Measurements from ENCODE around the gene EXOC6. TPM values are rescaled to one million over a fixed set of nuclear protein-coding genes. Genes with fewer than 3 reads are reported as not detected.
"Not testable (repeated sequence)": the region's sequence is repeated elsewhere in the genome, so short reads cannot be mapped to it uniquely, and the experiment has no call there.

EXOC6 gene
- total and polyA plus RNA-seq, 4 donors: 3.0 to 17.6 (median 10.5) TPM

DNA sequence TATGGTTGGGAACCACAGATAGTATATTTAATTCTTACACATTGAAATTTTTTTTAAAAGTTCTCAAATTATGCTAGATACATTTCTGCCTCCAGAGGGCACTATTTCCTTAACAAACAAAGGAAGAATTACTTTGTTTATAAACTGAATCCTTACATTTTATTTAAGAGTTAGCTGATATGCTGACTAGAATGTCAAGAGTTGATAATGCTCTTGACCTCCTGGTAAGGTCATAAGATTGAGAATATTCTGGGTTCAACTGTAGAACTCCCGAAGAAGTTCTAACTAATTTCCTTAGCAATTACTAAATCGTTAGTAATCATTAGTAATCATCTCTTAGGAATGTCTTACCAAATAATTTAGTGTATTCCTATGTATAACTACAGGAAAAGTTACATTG lies 117.0 kb downstream of the EXOC6 start:
- H3K4me1 ChIP-seq (ENCODE audit: control insufficient read depth in 1 of 2, insufficient read depth in 2 of 2, low read length in 2 of 2): peaks cover 0 to 2% of the 10 kb centered on the region in 2 donors
- intact Hi-C loops (cut with DNase I): loop anchor here (5.0 to 10.0 kb wide), 3 partner anchors 42 to 79 kb away; no protein-coding TSS in a partner anchor
- H3K9me3 ChIP-seq (ENCODE audit: control insufficient read depth, low read length): no peaks in the 10 kb centered on the region
- H3K27ac ChIP-seq (ENCODE audit: low read depth in 1 of 2, low read length in 2 of 2): no peak overlapping the region
- WGBS, 2 donors: 28 to 51% methylated on average over 2 of the region's 2 CpGs
- no peak for ATAC-seq (ENCODE audit: low FRiP score)
- H3K4me3 ChIP-seq (ENCODE audit: low read length in 2 of 2): no peak overlapping the region
- DNase-seq: no peak
- H3K27me3 ChIP-seq (ENCODE audit: control insufficient read depth in 1 of 2, insufficient read depth in 2 of 2, low read length in 1 of 2): no peaks in the 10 kb centered on the region
- H3K36me3 ChIP-seq (ENCODE audit: control insufficient read depth in 1 of 2, insufficient read depth in 2 of 2, low read length in 1 of 2): no peaks in the 10 kb centered on the region

DNA sequence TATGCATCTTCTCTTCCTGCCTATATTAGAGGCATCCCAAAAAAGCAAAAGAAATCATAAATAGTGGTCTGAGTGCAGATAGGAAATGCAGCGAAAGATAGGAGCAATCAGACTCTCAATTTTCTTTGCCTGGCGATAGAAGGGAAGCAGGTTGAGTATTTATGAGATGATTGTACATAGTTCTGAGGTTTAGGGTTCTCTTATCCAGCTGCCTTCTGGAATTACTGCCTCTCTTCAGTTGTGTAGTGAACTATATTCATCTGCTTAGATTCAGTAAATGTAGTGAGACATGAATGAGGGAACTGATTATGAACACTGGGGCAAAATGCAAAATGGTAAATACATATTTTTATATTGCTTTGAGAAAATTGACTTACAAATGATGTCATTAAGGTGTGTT lies 119.3 kb downstream of the EXOC6 start:
- Histone ChIP-seq H3K36me3 (ENCODE audit: control insufficient read depth in 1 of 2, insufficient read depth in 2 of 2, low read length in 1 of 2) (no peaks in the 10 kb centered on the region), H3K27me3 (ENCODE audit: control insufficient read depth in 1 of 2, insufficient read depth in 2 of 2, low read length in 1 of 2) (no peaks in the 10 kb centered on the region), H3K4me1 (ENCODE audit: control insufficient read depth in 1 of 2, insufficient read depth in 2 of 2, low read length in 2 of 2) (peaks cover 0 to 2% of the 10 kb centered on the region in 2 donors), H3K27ac (ENCODE audit: low read depth in 1 of 2, low read length in 2 of 2) (no peak overlapping the region), H3K4me3 (ENCODE audit: low read length in 2 of 2) (no peak overlapping the region), H3K9me3 (ENCODE audit: control insufficient read depth, low read length) (no peaks in the 10 kb centered on the region)
- 96 to 97% methylated on average over 2 of the region's 2 CpGs for WGBS, 2 donors
- no peak for ATAC-seq (ENCODE audit: low FRiP score)
- intact Hi-C loops (cut with DNase I): loop anchor here (5.0 to 10.0 kb wide), 3 partner anchors 40 to 77 kb away; no protein-coding TSS in a partner anchor
- no peak for DNase-seq

DNA sequence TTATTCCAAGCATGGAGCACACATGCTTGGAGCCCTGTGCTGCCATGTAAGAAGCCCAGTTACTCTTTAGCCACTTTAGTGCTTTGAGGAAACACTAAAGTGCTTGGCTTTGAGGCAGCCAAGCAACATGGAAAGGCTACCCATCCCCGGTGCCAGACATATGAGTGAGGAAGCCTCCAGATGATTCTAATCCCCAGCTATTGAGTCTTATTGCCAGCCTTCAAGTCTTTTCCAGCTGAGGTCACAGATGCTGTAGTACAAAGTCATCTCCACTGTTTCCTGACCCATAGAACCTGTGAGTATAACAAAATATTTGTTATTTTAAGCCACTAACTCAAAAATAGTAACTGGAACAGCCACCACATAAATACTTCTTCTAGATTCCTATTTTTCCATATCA lies 120.8 kb downstream of the EXOC6 start:
- H3K4me1 ChIP-seq (ENCODE audit: control insufficient read depth in 1 of 2, insufficient read depth in 2 of 2, low read length in 2 of 2): peaks cover 0 to 2% of the 10 kb centered on the region in 2 donors
- H3K4me3 ChIP-seq (ENCODE audit: low read length in 2 of 2): no peak overlapping the region
- no peak overlapping the region for H3K27ac ChIP-seq (ENCODE audit: low read depth in 1 of 2, low read length in 2 of 2)
- DNase-seq (no peak), ATAC-seq (ENCODE audit: low FRiP score) (no peak)
- 82 to 85% methylated on average over 1 of the region's 1 CpG for whole genome bisulfite sequencing, 2 donors
- H3K9me3 ChIP-seq (ENCODE audit: control insufficient read depth, low read length): no peaks in the 10 kb centered on the region
- H3K27me3 ChIP-seq (ENCODE audit: control insufficient read depth in 1 of 2, insufficient read depth in 2 of 2, low read length in 1 of 2): no peaks in the 10 kb centered on the region
- intact Hi-C loops (cut with DNase I): loop anchor here (5.0 to 10.0 kb wide), 3 partner anchors 38 to 76 kb away; no protein-coding TSS in a partner anchor
- H3K36me3 ChIP-seq (ENCODE audit: control insufficient read depth in 1 of 2, insufficient read depth in 2 of 2, low read length in 1 of 2): no peaks in the 10 kb centered on the region

DNA sequence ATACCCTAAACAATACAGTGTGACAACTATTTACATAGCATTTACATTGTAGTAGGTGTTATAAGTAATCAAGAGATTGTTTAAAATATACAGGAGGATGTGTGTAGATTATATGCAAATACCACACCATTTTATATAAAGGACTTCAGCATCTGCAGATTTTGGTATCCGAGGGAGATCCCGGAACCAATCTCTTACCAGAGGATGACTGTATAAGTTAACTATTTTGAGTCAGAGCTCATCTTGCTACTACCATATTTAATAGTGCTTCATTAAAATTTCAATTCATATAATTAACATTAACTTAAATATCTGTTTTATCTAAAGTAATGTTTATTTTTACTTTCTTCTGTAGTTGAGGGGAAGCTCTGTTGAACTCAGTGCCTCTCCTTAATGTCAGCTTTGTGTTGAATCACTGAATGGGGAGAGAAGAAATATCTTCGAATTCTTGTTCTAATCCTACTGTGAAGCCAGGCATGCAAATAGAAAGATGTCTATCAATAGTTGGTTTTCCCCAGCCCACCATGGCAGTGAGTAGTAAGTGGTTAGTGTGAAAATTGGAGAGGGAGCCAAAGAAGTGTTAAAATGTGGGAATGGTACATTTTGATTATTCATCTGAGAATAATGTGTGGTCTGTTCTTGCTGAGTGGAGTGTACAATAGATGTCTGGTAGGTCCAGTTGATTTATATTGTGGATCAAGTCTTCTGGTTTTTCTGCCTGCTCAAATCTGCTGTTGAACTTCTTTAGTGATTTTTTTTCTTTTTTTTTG lies 122.2 kb downstream of the EXOC6 start:
- DNase-seq (no peak), ATAC-seq (ENCODE audit: low FRiP score) (no peak)
- Histone ChIP-seq H3K9me3 (ENCODE audit: control insufficient read depth, low read length) (no peaks in the 10 kb centered on the region), H3K27me3 (ENCODE audit: control insufficient read depth in 1 of 2, insufficient read depth in 2 of 2, low read length in 1 of 2) (no peaks in the 10 kb centered on the region), H3K4me1 (ENCODE audit: control insufficient read depth in 1 of 2, insufficient read depth in 2 of 2, low read length in 2 of 2) (peaks cover 0 to 2% of the 10 kb centered on the region in 2 donors), H3K4me3 (ENCODE audit: low read length in 2 of 2) (no peak overlapping the region), H3K36me3 (ENCODE audit: control insufficient read depth in 1 of 2, insufficient read depth in 2 of 2, low read length in 1 of 2) (no peaks in the 10 kb centered on the region), H3K27ac (ENCODE audit: low read depth in 1 of 2, low read length in 2 of 2) (no peak overlapping the region)
- WGBS, 2 donors: 91% methylated on average over 3 of the region's 3 CpGs
- intact Hi-C loops (cut with DNase I): no loop called here

DNA sequence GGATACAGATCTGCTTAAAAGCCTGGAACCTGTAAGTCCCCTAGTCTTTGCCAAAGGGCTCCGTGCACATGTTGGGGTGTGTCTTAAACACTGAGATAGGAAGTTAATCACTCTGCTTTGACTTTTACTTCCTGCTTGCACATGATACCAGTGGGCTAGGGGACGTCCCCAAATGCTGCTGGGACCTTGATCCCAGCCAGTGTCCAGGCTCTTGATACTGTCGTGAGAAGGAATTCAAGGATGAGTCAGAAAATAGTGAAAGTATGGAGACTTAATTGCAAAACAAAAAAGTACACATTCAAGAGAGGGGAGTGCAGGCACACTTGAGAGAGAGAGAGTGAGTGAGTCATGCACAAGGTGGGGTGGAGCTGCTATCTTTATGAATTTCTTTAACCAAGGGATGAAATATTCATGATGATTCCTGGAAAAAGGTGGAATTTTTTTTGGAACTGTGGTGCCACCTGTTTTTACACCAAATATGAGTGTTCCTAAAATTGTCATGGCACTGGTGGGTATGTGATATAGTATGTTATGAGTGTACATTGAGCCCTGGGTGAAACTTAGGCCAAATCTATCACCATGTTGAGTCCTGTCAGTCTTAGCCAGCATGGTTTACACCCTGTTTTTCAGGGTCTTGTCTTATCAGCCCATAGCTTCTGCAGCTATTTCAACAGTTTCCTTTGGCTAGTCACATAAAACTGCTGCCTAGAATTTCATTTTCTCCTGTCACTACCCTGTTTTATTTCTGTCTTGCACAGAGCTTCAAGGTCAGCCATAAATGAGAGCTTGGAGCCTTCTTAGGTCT lies 123.9 kb downstream of the EXOC6 start:
- ATAC-seq (ENCODE audit: low FRiP score): no peak
- Histone ChIP-seq H3K27me3 (ENCODE audit: control insufficient read depth in 1 of 2, insufficient read depth in 2 of 2, low read length in 1 of 2) (no peaks in the 10 kb centered on the region), H3K4me3 (ENCODE audit: low read length in 2 of 2) (no peak overlapping the region), H3K9me3 (ENCODE audit: control insufficient read depth, low read length) (no peaks in the 10 kb centered on the region), H3K27ac (ENCODE audit: low read depth in 1 of 2, low read length in 2 of 2) (no peak overlapping the region), H3K4me1 (ENCODE audit: control insufficient read depth in 1 of 2, insufficient read depth in 2 of 2, low read length in 2 of 2) (peaks cover 0 to 2% of the 10 kb centered on the region in 2 donors), H3K36me3 (ENCODE audit: control insufficient read depth in 1 of 2, insufficient read depth in 2 of 2, low read length in 1 of 2) (no peaks in the 10 kb centered on the region)
- intact Hi-C loops (cut with DNase I): no loop called here
- 81 to 89% methylated on average over 3 of the region's 3 CpGs for WGBS, 2 donors
- no peak for DNase-seq

DNA sequence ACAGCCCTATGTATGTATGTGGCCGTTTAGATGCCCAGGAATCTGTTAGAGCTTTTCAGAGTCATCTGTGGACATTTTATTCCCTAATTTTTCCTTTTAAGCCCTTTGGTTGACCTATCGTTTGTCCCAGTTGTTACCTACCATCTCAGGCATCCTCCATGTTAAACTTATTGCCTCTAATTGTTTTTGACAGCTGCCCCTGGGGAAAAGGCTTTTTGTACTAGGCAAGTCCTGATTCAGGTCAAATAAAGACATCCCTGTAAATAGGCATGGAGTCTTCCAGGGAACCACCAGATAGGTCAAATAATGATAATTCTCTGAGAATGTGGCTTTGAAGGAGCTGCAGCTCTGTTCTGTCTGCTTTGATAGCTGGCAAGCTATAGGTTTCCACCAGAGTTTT lies 124.6 kb downstream of the EXOC6 start:
- intact Hi-C loops (cut with DNase I): no loop called here
- WGBS, 2 donors: 86 to 90% methylated on average over 2 of the region's 2 CpGs
- Histone ChIP-seq H3K36me3 (ENCODE audit: control insufficient read depth in 1 of 2, insufficient read depth in 2 of 2, low read length in 1 of 2) (no peaks in the 10 kb centered on the region), H3K4me3 (ENCODE audit: low read length in 2 of 2) (no peak overlapping the region), H3K9me3 (ENCODE audit: control insufficient read depth, low read length) (no peaks in the 10 kb centered on the region), H3K27ac (ENCODE audit: low read depth in 1 of 2, low read length in 2 of 2) (no peak overlapping the region), H3K27me3 (ENCODE audit: control insufficient read depth in 1 of 2, insufficient read depth in 2 of 2, low read length in 1 of 2) (no peaks in the 10 kb centered on the region), H3K4me1 (ENCODE audit: control insufficient read depth in 1 of 2, insufficient read depth in 2 of 2, low read length in 2 of 2) (peaks cover 0 to 2% of the 10 kb centered on the region in 2 donors)
- no peak for ATAC-seq (ENCODE audit: low FRiP score)
- no peak for DNase-seq

DNA sequence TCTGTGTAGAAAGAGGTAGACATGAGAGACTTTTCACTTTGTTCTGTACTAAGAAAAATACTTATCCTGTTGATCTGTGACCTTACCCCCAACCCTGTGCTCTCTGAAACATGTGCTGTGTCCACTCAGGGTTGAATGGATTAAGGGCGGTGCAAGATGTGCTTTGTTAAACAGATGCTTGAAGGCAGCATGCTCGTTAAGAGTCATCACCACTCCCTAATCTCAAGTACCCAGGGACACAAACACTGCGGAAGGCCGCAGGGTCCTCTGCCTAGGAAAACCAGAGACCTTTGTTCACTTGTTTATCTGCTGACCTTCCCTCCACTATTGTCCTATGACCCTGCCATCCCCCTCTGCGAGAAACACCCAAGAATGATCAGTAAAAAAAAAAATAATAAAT lies 128.0 kb downstream of the EXOC6 start:
- 96 to 99% methylated on average over 1 to 2 of the region's 5 CpGs for WGBS, 2 donors
- not testable (repeated sequence) for H3K9me3 ChIP-seq (ENCODE audit: control insufficient read depth, low read length)

DNA sequence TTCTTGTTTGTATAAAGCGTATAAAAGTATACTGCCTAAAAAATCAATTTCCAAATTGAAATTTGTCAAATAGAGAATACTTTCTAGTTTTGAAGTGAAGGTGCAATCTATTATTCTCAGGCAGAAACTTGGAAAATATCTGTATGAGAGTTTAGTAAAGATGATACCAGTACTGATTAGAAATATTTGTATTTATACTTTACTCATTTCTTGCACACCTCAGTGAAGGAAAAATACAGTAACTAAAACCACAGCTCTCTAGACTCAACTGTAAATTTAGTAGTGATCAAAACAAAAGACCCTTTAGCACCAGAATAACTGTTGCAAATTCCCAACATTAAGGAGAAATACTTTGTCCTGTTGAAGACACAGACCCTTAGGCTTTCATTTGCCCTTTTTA lies 140.9 kb downstream of the EXOC6 start:
- no peaks in the 10 kb centered on the region for H3K9me3 ChIP-seq (ENCODE audit: control insufficient read depth, low read length)

More for the DNA sequence above, 128.0 kb downstream of the EXOC6 start:
- ATAC-seq (ENCODE audit: low FRiP score); H3K27ac ChIP-seq (ENCODE audit: low read depth in 1 of 2, low read length in 2 of 2); H3K36me3 ChIP-seq (ENCODE audit: control insufficient read depth in 1 of 2, insufficient read depth in 2 of 2, low read length in 1 of 2); H3K4me1 ChIP-seq (ENCODE audit: control insufficient read depth in 1 of 2, insufficient read depth in 2 of 2, low read length in 2 of 2); intact Hi-C loops (cut with DNase I); H3K27me3 ChIP-seq (ENCODE audit: control insufficient read depth in 1 of 2, insufficient read depth in 2 of 2, low read length in 1 of 2); DNase-seq; H3K4me3 ChIP-seq (ENCODE audit: low read length in 2 of 2): not testable (repeated sequence)

More for the DNA sequence above, 140.9 kb downstream of the EXOC6 start:
- intact Hi-C loops (cut with DNase I): no loop called here
- Histone ChIP-seq H3K4me3 (ENCODE audit: low read length in 2 of 2) (no peak overlapping the region), H3K27ac (ENCODE audit: low read depth in 1 of 2, low read length in 2 of 2) (no peak overlapping the region), H3K4me1 (ENCODE audit: control insufficient read depth in 1 of 2, insufficient read depth in 2 of 2, low read length in 2 of 2) (no peaks in the 10 kb centered on the region), H3K36me3 (ENCODE audit: control insufficient read depth in 1 of 2, insufficient read depth in 2 of 2, low read length in 1 of 2) (no peaks in the 10 kb centered on the region), H3K27me3 (ENCODE audit: control insufficient read depth in 1 of 2, insufficient read depth in 2 of 2, low read length in 1 of 2) (no peaks in the 10 kb centered on the region)
- WGBS, 2 donors: 92 to 96% methylated on average over 1 of the region's 1 CpG
- ATAC-seq (ENCODE audit: low FRiP score) (no peak), DNase-seq (no peak)
